CD4-positive, alpha-beta T cell treated with Interferon gamma for 1 hour (primary cell): Measurements from ENCODE around the gene TAS1R3.
"Not testable (repeated sequence)": the region's sequence is repeated elsewhere in the genome, so short reads cannot be mapped to it uniquely, and the experiment has no call there.

Source experiments
- DNase-seq: peaks from one replicate; pipeline ENCODE4 v3.0.0-alpha.2; 2020

The TAS1R3 gene

GRCh38 chr1:1309251-1310108, 21.6 kb upstream of the TAS1R3 start:
- DNase-seq = no peak

GRCh38 chr1:1310109-1310385, 21.0 kb upstream of the TAS1R3 start:
- DNase-seq = no peak

DNA sequence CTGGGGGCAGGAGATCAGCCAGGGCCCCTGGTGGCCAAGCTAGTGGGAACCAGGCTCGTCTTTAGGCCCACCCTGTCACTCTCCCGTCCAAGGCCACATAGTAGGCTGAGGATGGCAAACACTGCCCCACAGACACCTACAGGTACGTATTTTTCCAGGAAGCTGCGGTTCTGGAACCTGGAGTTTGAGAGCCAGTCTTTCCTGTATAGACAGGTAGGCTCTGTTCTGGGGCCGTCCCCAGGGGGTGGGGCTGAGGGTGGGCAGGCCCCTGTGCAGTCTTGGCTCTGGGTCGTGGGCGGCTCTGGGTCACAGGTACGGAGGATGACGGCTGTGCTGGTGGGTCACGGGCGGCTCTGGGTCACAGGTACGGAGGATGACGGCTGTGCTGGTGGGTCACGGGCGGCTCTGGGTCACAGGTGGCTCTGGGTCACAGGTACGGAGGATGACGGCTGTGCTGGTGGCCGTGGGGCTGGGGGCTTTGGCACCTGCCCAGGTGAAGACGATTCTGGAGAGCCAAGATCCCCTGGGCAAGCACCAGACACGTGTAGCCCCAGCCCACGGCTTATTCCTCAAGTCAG, 20.5 kb upstream of the TAS1R3 start:
- DNase-seq = no peak

- DNase-seq = no peak
These were observed 19.7 kb upstream of the TAS1R3 start for GRCh38 chr1:1311107-1312104.

GRCh38 chr1:1312450-1313314, 18.4 kb upstream of the TAS1R3 start:
- no peak for DNase-seq

GRCh38 chr1:1313500-1314236, 17.4 kb upstream of the TAS1R3 start:
- DNase-seq = no peak

- no peak for DNase-seq
These were observed 16.9 kb upstream of the TAS1R3 start for GRCh38 chr1:1314237-1314586.

GRCh38 chr1:1314678-1315335, 16.3 kb upstream of the TAS1R3 start:
- DNase-seq = no peak

GRCh38 chr1:1315435-1315954, 15.6 kb upstream of the TAS1R3 start:
- no peak for DNase-seq

DNA sequence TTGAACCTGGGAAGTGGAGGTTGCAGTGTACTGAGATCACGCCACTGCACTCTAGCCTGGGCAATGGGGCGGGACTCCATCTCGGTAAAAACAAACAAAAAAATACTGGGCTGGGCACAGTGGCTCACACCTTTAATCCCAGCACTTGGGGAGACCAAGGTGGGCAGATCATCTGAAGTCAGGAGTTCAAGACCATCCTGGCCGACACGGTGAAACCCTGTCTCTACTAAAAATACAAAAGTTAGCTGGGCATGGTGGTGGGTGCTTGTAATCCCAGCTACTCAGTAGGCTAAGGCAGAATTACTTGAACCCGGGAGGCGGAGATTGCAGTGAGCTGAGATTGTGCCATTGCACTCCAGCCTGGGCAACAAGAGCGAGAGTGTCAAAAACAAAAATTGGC, 14.9 kb upstream of the TAS1R3 start:
- not testable (repeated sequence) for DNase-seq

GRCh38 chr1:1317420-1317819, 13.7 kb upstream of the TAS1R3 start:
- no peak for DNase-seq

DNA sequence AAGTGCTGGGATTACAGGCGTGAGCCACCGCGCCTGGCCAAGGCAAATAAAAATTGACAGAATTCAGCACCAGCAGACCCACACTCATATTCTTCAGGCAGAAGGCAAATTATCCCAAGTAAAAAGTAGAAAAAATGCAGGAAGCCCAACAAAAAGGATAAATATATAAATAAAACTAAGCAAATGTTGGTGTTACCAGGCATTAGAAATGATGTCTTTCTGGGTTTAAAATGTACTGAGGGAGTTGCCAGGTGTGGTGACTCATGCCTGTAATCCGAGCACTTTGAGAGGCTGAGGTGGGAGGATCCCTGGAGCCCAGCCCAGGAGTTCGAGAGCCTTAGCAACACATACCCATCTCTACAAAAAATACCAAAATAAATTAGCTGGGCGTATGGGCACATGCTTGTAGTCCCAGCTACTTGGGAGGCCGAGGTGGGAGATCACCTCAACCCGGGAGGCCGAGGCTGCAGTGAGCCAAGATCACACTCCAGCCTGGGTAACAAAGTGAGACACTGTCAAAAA, 12.9 kb upstream of the TAS1R3 start:
- no peak for DNase-seq

DNA sequence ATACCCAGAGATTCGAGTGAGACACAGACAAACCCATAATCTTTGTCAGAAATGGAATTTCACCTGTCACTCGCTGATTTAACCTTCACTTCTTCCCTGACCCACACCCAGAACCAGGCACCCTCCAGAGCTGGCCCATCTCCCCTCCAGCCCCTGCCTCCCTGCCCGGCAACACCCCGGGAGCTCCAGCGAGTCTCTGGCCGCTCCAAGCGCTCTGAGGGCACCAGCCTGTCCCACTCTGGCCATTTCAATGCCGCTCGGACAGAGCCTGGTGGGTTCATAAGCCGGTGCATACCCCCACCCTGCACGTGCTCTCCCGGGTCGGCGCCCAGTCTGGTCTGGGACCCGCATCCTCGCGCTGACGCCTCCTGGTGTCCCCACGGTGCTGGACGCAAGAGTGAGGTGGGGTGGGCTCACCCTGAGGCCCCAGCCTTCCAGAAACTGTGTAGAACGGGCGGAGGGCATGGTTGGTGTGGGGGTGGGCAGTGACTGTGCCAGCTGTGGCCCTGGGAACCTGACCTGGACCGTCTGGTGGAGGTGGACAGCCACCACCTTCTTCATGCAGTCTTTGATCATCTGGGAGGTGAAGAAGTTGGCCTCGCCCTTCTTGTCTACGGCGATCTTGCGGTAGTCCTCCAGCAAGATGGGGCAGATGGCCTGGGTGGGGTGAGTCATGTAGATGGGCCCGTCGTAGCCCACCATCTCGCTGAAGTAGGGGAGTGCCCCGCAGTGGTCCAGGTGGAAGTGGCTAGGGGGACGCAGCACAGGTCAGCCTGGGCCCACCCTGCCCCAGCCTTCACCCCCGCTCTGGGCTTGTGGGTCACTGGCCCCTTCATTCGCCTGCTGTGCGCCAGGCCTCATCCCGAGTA, 12.1 kb upstream of the TAS1R3 start:
- no peak for DNase-seq

- DNase-seq = no peak
These were observed 11.5 kb upstream of the TAS1R3 start for GRCh38 chr1:1319646-1319941.

DNA sequence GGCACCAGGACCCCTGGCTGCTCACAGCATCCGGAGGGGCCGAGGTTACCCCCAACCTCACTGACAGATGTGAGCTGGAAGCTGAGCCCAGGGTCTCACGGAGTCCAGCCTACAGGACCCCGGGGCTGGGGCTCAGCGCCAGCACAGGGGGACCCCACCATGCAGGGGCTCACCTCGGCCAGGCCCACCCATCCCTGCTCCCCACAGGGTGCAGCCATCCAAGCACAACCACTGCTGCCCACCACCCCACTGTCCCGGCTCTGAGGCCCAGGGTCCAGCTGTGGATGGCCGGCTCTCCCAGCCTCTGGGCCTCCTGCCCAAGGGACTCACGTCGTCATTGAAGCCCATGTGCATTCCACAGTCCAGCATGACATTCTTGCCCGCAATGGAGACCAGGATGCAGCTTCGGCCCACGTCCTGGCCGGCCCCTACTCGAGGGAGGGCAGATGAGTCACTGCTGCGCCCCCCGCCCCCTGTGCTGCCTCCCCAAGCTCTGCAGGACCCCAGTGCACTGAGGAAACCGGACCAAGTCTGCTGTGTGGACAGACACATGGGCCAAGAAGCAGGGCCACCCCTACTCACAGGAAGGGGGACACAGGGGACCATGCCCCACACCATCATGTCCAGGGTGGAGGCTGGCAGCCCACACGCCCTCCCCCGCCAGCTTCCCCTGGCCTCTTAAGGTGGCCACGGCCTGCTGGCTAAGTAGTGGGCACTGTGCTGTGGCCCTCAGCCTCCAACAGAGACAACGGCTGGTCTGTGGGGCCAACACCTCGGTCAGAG, 10.2 kb upstream of the TAS1R3 start:
- DNase-seq = no peak

DNA sequence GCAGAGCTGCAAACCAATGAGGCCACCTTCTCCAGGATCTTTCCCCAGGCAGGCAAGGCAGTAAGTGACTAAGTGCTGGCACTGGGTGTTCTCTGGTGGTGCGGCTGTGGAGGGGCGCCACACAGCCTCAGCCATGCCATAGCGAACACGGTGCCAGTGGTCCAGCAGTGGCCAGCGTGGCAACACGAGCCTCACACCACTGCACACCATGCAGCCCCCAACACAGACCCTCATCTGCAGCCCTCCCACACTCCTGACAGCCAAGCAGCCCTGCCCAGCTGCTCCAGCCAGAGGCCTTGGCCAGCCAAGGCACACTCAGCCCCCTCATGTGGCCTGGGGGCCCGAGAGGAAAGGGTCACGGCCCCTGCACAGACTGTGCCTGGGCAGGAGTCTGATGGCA, 9.6 kb upstream of the TAS1R3 start:
- DNase-seq = no peak

DNA sequence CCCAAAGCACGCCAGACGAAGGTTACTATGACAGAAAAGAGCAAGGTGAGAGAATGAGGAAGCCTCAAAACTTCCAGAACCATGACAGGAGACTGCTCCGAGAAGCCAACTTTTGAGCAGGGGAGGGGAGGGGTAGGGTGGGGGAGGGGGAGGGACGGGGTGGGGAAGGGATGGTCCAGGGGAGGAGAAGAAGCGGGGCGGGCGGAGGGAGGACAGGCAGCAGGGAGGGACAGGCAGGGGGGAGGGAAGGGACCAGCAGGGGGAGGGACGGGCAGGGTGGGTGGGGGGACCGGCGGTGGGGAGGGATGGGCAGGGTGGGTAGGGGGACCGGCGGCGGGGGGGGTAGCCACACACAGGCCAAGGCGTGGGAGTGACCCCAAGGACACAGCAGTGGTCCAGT, 8.7 kb upstream of the TAS1R3 start:
- DNase-seq = no peak

GRCh38 chr1:1322952-1323351, 8.1 kb upstream of the TAS1R3 start:
- no peak for DNase-seq

DNA sequence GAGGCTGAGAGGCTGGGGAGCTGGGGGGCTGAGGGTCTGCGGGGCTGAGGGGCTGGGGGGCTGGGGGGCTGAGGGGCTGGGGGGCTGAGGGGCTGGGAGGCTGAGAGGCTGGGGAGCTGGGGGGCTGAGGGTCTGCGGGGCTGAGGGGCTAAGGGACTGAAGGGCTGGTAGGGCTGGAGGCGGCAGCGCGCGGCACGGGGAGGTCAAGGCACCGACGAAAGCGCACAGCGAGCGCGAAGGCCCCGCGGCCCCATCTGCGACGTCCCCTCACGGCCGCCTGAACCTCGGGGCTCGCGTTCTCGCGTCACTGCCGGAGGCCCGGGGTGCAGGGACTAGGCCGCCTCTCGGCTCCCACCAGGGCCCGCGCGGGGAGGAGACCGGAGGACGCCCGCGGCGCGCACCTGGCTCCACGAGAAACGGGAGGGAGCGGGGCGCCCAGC, 7.0 kb upstream of the TAS1R3 start:
- no peak for DNase-seq
